Spinal cord (tissue), 10 donors: ENCODE measurements around the gene CGRRF1. TPM values are rescaled to one million over a fixed set of nuclear protein-coding genes. Genes with fewer than 3 reads are reported as not detected.

Experiments used
- DNase-seq, 6 donors: peaks; one replicate each; pipeline versions ENCODE4 v3.0.0 to v3.0.0-alpha.2; 2013 to 2015; ENCODE audit warnings: low spot score in 6 of 6, low read depth in 4 of 6
- H3K27ac ChIP-seq: one replicate; pipeline ENCODE4 v1.5.1; 2013; ENCODE audit warnings: low read depth, low read length, control low read depth
- H3K27me3 ChIP-seq: one replicate; pipeline ENCODE4 v1.6.1; 2013; ENCODE audit warnings: low read length; ENCODE audit not compliant: control insufficient read depth, insufficient read depth
- H3K36me3 ChIP-seq: one replicate; pipeline ENCODE4 v1.6.1; 2013; ENCODE audit warnings: low read length; ENCODE audit not compliant: control insufficient read depth, insufficient read depth
- H3K4me1 ChIP-seq: one replicate; pipeline ENCODE4 v1.6.1; 2013; ENCODE audit warnings: low read length; ENCODE audit not compliant: control insufficient read depth, insufficient read depth
- H3K4me3 ChIP-seq: one replicate; pipeline ENCODE4 v1.5.1; 2013; ENCODE audit warnings: low read depth, low read length, control low read depth
- H3K9me3 ChIP-seq: one replicate; pipeline ENCODE4 v1.6.1; 2013; ENCODE audit warnings: low read length; ENCODE audit not compliant: control insufficient read depth, insufficient read depth
- WGBS: methylation state at CpG from one replicate; pipeline ENCODE4 v1.1.5; 2013; ENCODE audit warnings: missing lambda C conversion rate; ENCODE audit not compliant: insufficient coverage; 5-methylcytosine and 5-hydroxymethylcytosine counted together
- polyA plus RNA-seq, 2 donors: library from polyadenylated mRNA; unstranded; fragments of 120-200 nt; gene quantifications; one replicate each; pipeline ENCODE4 v1.2.1, GENCODE V29; 2013; ENCODE audit not compliant: insufficient read length in 2 of 2
- total RNA-seq, 2 donors: library from RNA; depleted of rRNA in 1 of 2; stranded (reverse); fragments of 120-200 nt in 1 of 2; fragments of >200 nt in 1 of 2; gene quantifications; one replicate each; pipeline versions ENCODE4 v1.2.3 to v1.2.4, GENCODE V29; 2013 to 2014
- donor health status: healthy.

Gene CGRRF1
- total and polyA plus RNA-seq, 4 donors: 20.4 to 40.7 (median 34.1) TPM

DNA sequence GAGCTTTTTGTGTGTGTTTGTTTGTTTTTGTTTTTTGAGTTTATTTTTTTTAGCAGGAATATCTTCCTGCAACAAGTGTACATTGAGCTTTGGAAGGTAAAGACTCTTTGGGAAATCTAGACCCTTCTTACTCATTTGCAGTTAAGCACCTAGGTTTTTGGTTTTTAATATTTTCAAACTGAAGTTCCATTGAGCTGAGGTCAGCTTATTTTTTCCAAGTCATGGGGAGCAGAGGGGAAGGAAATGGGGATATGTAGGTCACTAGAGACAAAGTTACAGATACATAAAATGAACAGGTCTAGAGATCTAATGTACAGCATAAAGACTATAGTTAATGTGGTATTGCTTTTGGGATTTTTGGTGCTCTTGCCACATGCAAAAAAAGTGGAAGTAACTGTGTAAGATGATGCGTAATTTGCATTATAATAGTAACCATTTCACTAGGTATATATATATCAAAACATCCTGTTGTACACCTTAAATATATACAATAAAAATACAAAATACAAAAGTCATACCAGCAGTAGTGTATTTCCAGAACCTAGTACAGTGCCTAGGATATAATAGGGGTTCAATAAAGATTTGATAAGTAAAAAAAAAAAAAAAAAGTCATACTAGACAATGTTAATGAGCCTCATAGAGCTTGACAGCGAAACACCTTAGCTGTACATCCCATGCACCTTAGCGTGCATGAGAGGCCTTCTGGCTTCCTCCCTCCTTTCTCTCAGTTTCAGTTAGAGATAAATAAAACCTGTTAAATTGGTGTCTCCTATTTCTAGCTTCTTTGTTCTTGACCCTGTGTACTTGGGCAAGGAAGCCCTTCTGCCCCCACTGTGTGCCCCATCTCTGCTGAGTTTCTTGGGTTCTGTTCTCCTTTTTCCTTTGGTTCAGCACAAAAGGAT is 22.7 kb downstream of the CGRRF1 start:
- Histone ChIP-seq H3K27me3 (no peaks in the 10 kb centered on the region), H3K4me1 (no peaks in the 10 kb centered on the region), H3K27ac (no peak overlapping the region), H3K4me3 (no peak overlapping the region), H3K9me3 (no peaks in the 10 kb centered on the region), H3K36me3 (peaks cover 6% of the 10 kb centered on the region)
- no peak for DNase-seq
- no CpG with 5 or more reads among the region's 3 CpGs for WGBS

DNA sequence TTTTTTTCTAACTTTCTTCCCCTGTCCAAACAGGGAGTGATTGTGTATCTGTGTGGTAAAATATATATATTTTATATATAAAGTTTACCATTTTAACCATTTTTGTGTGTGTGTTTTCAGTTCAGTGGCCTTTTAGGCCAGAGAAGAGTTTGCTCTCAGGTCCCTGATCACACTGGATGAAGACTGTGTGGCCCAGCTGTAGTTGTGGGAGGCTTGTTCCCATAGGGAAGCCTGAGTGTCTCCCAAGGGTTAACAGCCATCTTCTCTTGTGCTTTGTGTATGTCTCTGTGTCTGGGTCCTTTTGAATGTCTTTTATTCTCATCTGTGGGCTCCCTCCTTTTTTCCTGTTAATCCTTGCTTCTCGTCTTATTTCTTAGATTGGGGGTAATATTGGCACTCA is 23.4 kb downstream of the CGRRF1 start:
- no peak overlapping the region for H3K4me3 ChIP-seq
- H3K36me3 ChIP-seq: peaks cover 3% of the 10 kb centered on the region
- H3K27me3 ChIP-seq: no peaks in the 10 kb centered on the region
- no peak for DNase-seq
- no CpG with 5 or more reads among the region's 1 CpG for WGBS
- no peak overlapping the region for H3K27ac ChIP-seq
- no peaks in the 10 kb centered on the region for H3K9me3 ChIP-seq
- H3K4me1 ChIP-seq: no peaks in the 10 kb centered on the region

- no peak for DNase-seq
Measured at GRCh38 chr14:54535126-54535525, 25.4 kb downstream of the CGRRF1 start.

GRCh38 chr14:54535646-54536045 is 25.9 kb downstream of the CGRRF1 start:
- no CpG with 5 or more reads among the region's 2 CpGs for WGBS
- H3K27ac ChIP-seq: no peak overlapping the region
- peak in 2 of 6 donors; percentile 32 to 84 for DNase-seq

More at GRCh38 chr14:54535126-54535525, 25.4 kb downstream of the CGRRF1 start:
- H3K27me3 ChIP-seq: no peaks in the 10 kb centered on the region
- H3K4me1 ChIP-seq: no peaks in the 10 kb centered on the region
- peaks cover 3% of the 10 kb centered on the region for H3K36me3 ChIP-seq
- no peak overlapping the region for H3K4me3 ChIP-seq
- H3K9me3 ChIP-seq: no peaks in the 10 kb centered on the region
- no peak overlapping the region for H3K27ac ChIP-seq
- WGBS: no CpG with 5 or more reads among the region's 1 CpG

DNA sequence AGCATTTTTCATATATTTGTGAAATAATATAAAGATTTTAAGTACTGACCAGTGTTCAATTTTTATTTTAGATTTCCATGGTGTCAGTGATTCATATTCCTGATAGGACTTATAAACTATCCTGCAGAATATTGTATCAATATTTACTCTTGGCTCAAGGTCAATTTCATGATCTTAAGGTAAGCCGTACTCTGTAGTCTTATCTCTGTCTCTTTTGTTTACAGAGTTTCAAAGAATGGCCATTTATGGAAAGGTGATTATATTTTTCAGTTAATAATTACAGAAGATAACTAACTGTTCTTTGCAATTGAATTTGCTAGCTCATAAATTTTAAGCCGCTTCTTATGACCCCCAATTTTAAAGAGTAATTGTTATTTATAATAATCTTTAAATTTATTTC is 27.9 kb downstream of the CGRRF1 start:
- no peak overlapping the region for H3K4me3 ChIP-seq
- no peaks in the 10 kb centered on the region for H3K27me3 ChIP-seq
- no peaks in the 10 kb centered on the region for H3K9me3 ChIP-seq
- no peaks in the 10 kb centered on the region for H3K4me1 ChIP-seq
- DNase-seq: no peak
- no peak overlapping the region for H3K27ac ChIP-seq
- WGBS: no CpG with 5 or more reads among the region's 2 CpGs
- H3K36me3 ChIP-seq: peaks cover 3% of the 10 kb centered on the region

More at GRCh38 chr14:54535646-54536045, 25.9 kb downstream of the CGRRF1 start:
- Histone ChIP-seq H3K4me3 (no peak overlapping the region), H3K9me3 (no peaks in the 10 kb centered on the region), H3K27me3 (no peaks in the 10 kb centered on the region), H3K4me1 (no peaks in the 10 kb centered on the region), H3K36me3 (peaks cover 3% of the 10 kb centered on the region)

DNA sequence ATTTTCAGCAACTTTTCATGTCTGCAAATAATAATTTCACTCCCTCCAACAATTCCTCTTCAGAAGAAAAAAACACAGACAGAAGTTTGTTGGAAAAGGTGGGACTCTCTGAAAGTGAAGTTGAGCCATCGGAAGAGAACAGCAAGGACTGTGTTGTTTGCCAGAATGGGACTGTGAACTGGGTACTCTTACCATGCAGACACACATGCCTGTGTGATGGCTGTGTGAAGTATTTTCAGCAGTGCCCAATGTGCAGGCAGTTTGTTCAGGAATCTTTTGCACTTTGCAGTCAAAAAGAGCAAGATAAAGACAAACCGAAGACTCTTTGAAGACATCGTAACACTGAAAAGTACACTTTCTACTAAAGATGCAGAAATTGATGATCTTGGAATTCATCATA is 28.3 kb downstream of the CGRRF1 start:
- no peak overlapping the region for H3K4me3 ChIP-seq
- no peak overlapping the region for H3K27ac ChIP-seq
- whole genome bisulfite sequencing: 100% methylated on average over 1 of the region's 3 CpGs
- peaks cover 3% of the 10 kb centered on the region for H3K36me3 ChIP-seq
- H3K27me3 ChIP-seq: no peaks in the 10 kb centered on the region
- no peaks in the 10 kb centered on the region for H3K9me3 ChIP-seq
- H3K4me1 ChIP-seq: no peaks in the 10 kb centered on the region
- DNase-seq: no peak

GRCh38 chr14:54547583-54547982 is 37.9 kb downstream of the CGRRF1 start:
- DNase-seq: no peak
- no peaks in the 10 kb centered on the region for H3K36me3 ChIP-seq
- 97% methylated on average over 3 of the region's 3 CpGs for WGBS
- H3K9me3 ChIP-seq: no peaks in the 10 kb centered on the region
- no peak overlapping the region for H3K4me3 ChIP-seq
- H3K27ac ChIP-seq: no peak overlapping the region
- H3K27me3 ChIP-seq: no peaks in the 10 kb centered on the region
- no peaks in the 10 kb centered on the region for H3K4me1 ChIP-seq

DNA sequence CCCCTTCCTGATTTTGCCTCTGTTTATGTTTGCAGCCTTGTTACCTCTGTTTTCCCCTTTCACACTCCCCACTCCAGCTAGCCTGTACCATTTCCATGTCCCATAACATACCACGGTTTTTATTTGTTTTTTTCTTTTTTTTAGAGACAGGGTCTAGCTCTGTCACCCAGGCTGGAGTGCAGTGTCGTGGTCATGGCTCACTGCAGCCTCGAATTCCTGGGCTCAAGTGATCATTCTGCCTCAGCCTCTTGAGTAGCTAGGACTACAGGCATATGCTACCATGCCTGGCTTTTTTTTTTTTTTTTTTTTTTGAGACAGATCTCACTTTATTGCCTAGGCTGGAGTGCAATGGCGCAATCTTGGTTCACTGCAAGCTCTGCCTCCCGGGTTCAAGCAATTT is 38.8 kb downstream of the CGRRF1 start:
- 83% methylated on average over 5 of the region's 5 CpGs for whole genome bisulfite sequencing
- H3K9me3 ChIP-seq: no peaks in the 10 kb centered on the region
- H3K4me1 ChIP-seq: no peaks in the 10 kb centered on the region
- H3K4me3 ChIP-seq: no peak overlapping the region
- no peaks in the 10 kb centered on the region for H3K36me3 ChIP-seq
- no peaks in the 10 kb centered on the region for H3K27me3 ChIP-seq
- no peak for DNase-seq
- no peak overlapping the region for H3K27ac ChIP-seq

DNA sequence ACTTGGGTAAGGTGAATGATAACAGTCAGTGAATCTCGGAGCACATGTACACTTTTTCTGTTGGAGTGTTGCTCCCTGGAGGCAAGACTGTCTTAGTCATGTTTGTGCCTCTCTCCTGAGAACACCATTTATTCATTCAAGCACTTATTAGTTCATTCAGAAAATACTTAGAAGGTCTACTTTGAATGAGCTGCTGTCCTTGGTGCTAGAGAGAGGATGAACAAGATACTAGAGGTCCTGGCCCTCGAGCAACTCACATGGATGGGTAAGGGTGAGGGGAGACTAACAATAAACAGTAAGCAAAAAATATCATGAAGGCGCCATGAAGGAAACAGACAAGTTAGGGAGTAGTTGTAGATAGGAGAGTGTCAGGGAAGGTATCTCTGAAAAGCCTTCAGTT is 40.2 kb downstream of the CGRRF1 start:
- H3K4me1 ChIP-seq: no peaks in the 10 kb centered on the region
- H3K4me3 ChIP-seq: no peak overlapping the region
- WGBS: 89% methylated on average over 3 of the region's 3 CpGs
- no peaks in the 10 kb centered on the region for H3K36me3 ChIP-seq
- no peak overlapping the region for H3K27ac ChIP-seq
- H3K9me3 ChIP-seq: no peaks in the 10 kb centered on the region
- no peaks in the 10 kb centered on the region for H3K27me3 ChIP-seq
- DNase-seq: no peak

GRCh38 chr14:54550514-54550913 is 40.8 kb downstream of the CGRRF1 start:
- DNase-seq: no peak
- H3K4me3 ChIP-seq: no peak overlapping the region
- no peaks in the 10 kb centered on the region for H3K27me3 ChIP-seq
- H3K27ac ChIP-seq: no peak overlapping the region
- no peaks in the 10 kb centered on the region for H3K36me3 ChIP-seq
- no peaks in the 10 kb centered on the region for H3K4me1 ChIP-seq
- no peaks in the 10 kb centered on the region for H3K9me3 ChIP-seq
- WGBS: no CpG with 5 or more reads among the region's 1 CpG
